ENCODE data around the gene FAM227B.
A peak's percentile ranks its signal among the peaks of the same experiment; 100 is the strongest.

- TF ChIP-seq EP300 (IDR thresholded peaks at IDR 0.05) (peak; percentile 52), CTCF (IDR thresholded peaks at IDR 0.05) (peak in 1 of 3 donors; percentile 16), POLR2A (IDR thresholded peaks at IDR 0.05) (peak; percentile 98)
Measured at GRCh38 chr15:49620658-49621368, at the start of gene FAM227B, which contains the start of gene DTWD1.
